GM12873 (cell line): Measurements from ENCODE around the gene MLLT3.

ENCODE experiments used
- CTCF ChIP-seq: IDR thresholded peaks from 2 replicates; pipeline ENCODE4 v1.5.1; 2012; ENCODE audit warnings: low read depth, mild to moderate bottlenecking, moderate library complexity, low read length, control low read depth; ENCODE audit not compliant: insufficient read depth; ENCODE audit errors: missing control alignments

Gene MLLT3

GRCh38 chr9:20404192-20404813, 218.0 kb downstream of the MLLT3 start:
- no peak for TF ChIP-seq CTCF

- no peak for TF ChIP-seq CTCF
These were observed 219.0 kb downstream of the MLLT3 start for GRCh38 chr9:20403346-20403745.

GRCh38 chr9:20402273-20402875, 219.9 kb downstream of the MLLT3 start:
- no peak for TF ChIP-seq CTCF

- TF ChIP-seq CTCF, result no peak
These were observed 223.6 kb downstream of the MLLT3 start for GRCh38 chr9:20398536-20399338.

GRCh38 chr9:20397348-20397747, 225.0 kb downstream of the MLLT3 start:
- TF ChIP-seq CTCF, result no peak

GRCh38 chr9:20396509-20396908, 225.8 kb downstream of the MLLT3 start:
- no peak for TF ChIP-seq CTCF

- no peak for TF ChIP-seq CTCF
These were observed 226.6 kb downstream of the MLLT3 start for GRCh38 chr9:20395651-20396050.
